Cortex of kidney (tissue), 1 donor: ENCODE data around the gene ZNF300.
"Not testable (repeated sequence)": the region's sequence is repeated elsewhere in the genome, so short reads cannot be mapped to it uniquely, and the experiment has no call there.

Experiments used
- DNase-seq: peaks from one replicate; lab custom pipeline; 2025; lab: John Stamatoyannopoulos, UW

Gene ZNF300

DNA sequence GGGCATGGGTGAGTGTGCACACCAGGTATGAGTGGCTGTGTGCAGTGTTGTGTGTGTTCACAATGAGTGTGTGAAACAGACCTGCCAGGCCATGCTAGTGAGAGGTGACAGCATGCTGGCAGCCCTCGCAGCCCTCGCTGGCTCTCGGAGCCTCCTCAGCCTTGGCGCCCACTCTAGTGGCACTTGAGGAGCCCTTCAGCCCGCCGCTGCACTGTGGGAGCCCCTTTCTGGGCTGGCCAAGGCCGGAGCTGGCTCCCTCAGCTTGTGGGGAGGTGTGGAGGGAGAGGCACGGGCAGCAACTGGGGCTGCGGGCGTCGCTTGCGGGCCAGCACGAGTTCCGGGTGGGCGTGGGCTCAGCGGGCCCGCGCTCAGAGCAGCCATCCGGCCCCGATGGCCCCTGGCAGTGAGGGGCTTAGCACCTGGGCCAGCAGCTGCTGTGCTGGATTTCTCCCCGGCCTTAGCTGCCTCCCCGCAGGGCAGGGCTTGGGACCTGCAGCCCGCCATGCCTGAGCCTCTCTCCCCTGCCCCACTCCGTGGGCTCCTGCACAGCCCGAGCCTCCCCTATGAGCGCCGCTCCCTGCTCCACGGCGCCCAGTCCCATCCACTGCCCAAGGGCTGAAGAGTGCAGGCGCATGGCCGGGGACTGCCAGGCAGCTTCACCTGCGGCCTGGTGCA, 59.5 kb downstream of the ZNF300 start:
- not testable (repeated sequence) for DNase-seq
